Panc1 (cell line): Measurements from ENCODE around the gene RUNX1. TPM values are rescaled to one million over a fixed set of nuclear protein-coding genes. Genes with fewer than 3 reads are reported as not detected.

Experiments used
- ATAC-seq: fragments of 200-7000 bp; cut with Tn5 transposase; 2 replicates; pipeline ENCODE4 v1.9.1; 2020; ENCODE audit warnings: mild to moderate bottlenecking, moderate library complexity
- BruUV-seq: library from RNA; stranded (reverse); fragments of 400-500 nt; replicated peaks from 2 replicates; lab custom pipeline; 2021; lab: Mats Ljungman, UMichigan
- CTCF ChIA-PET: fragments of 300-600 bp; sonication (Branson Sonifier 250); formaldehyde crosslinking; loops from one replicate; lab custom pipeline; 2022; ENCODE audit warnings: antibody characterized with exemption; lab: Charles Lee
- POLR2A ChIA-PET: fragments of 300-600 bp; sonication (Branson Sonifier 250); formaldehyde crosslinking; loops from one replicate; lab custom pipeline; 2022; ENCODE audit warnings: antibody characterized with exemption; lab: Charles Lee
- DNase-seq: peaks from one replicate; pipeline ENCODE4 v3.0.0-alpha.2; 2010; ENCODE audit warnings: low read depth, low spot score
- H3K27ac ChIP-seq: 2 replicates; pipeline ENCODE4 v1.5.1; 2011; ENCODE audit warnings: mild to moderate bottlenecking, low read length, inconsistent platforms
- H3K27me3 ChIP-seq: fragments of 200-500 bp; sonication (Bioruptor generic); 2 replicates; pipeline ENCODE4 v1.6.0; 2014; ENCODE audit warnings: low read length, inconsistent platforms; ENCODE audit not compliant: control insufficient read depth, insufficient read depth
- H3K36me3 ChIP-seq: fragments of 200-500 bp; sonication (Bioruptor generic); 2 replicates; pipeline ENCODE4 v1.5.1; 2014; ENCODE audit warnings: inconsistent platforms, mild to moderate bottlenecking, low read length, moderate library complexity; ENCODE audit not compliant: control insufficient read depth, insufficient read depth
- H3K4me1 ChIP-seq: 2 replicates; pipeline ENCODE4 v1.5.1; 2011; ENCODE audit warnings: inconsistent platforms, mild to moderate bottlenecking, low read length, moderate library complexity; ENCODE audit not compliant: control insufficient read depth, insufficient read depth
- H3K4me3 ChIP-seq, 2 experiments: 2 replicates each; pipeline ENCODE4 v1.5.1; 2011 to 2012; ENCODE audit warnings: low read depth in 2 of 2, low read length in 2 of 2, mild to moderate bottlenecking in 2 of 2, inconsistent platforms in 1 of 2, moderate library complexity in 1 of 2
- H3K9me3 ChIP-seq: fragments of 200-500 bp; sonication (Bioruptor generic); 2 replicates; pipeline ENCODE4 v1.5.1; 2014; ENCODE audit warnings: low read depth, mild to moderate bottlenecking, inconsistent platforms, low read length, moderate library complexity; ENCODE audit not compliant: control insufficient read depth, insufficient read depth
- CTCF ChIP-seq: fragments of 450-650 bp; IDR thresholded peaks from 2 replicates; pipeline ENCODE4 v1.5.1; 2017; ENCODE audit warnings: mild to moderate bottlenecking
- POLR2AphosphoS5 ChIP-seq: IDR thresholded peaks from 2 replicates; pipeline ENCODE4 v1.6.1; 2012; ENCODE audit warnings: mild to moderate bottlenecking, low read depth, low read length, moderate library complexity
- REST ChIP-seq, 2 experiments: IDR thresholded peaks; 2 replicates each; pipeline ENCODE4 v1.6.1; 2011 to 2012; ENCODE audit warnings: low read depth in 2 of 2, control low read depth in 1 of 2, low read length in 1 of 2, mild to moderate bottlenecking in 1 of 2, moderate library complexity in 1 of 2; ENCODE audit not compliant: insufficient read depth in 1 of 2
- SIN3A ChIP-seq: IDR thresholded peaks from 2 replicates; pipeline ENCODE4 v1.6.1; 2012; ENCODE audit warnings: low read depth, mild to moderate bottlenecking, low read length, moderate library complexity, borderline replicate concordance; ENCODE audit not compliant: insufficient read depth
- TCF7L2 ChIP-seq: IDR thresholded peaks from 2 replicates; pipeline ENCODE4 v1.6.1; 2011; ENCODE audit warnings: mild to moderate bottlenecking, low read depth, low read length, inconsistent platforms
- in situ Hi-C: cut with HindIII; loops from 2 replicates; pipeline ENCODE4 v1.10.0; 2016; ENCODE audit warnings: low sequenced_read_pairs, low pct_unique_long_range_greater_than_20kb
- intact Hi-C: fragments of 100-400 bp; cut with micrococcal nuclease; formaldehyde crosslinking; loops from one replicate; pipeline ENCODE4 v1.10.0; 2022; ENCODE audit not compliant: unreplicated experiment
- total RNA-seq: library from RNA; stranded (reverse); gene quantifications from one replicate; pipeline ENCODE4 v1.2.1, GENCODE V29; 2021; ENCODE audit not compliant: unreplicated experiment

RUNX1 gene
- total RNA-seq, 1 experiment from 2014 or later, result 22.4 TPM

- H3K9me3 ChIP-seq, result no peaks in the 10 kb centered on the region
- ChIA-PET CTCF (no interaction called here), POLR2A (no interaction called here)
- in situ Hi-C loops (no loop called here), intact Hi-C loops (no loop called here)
- DNase-seq (no peak), ATAC-seq (no peak)
- TF ChIP-seq TCF7L2 (no peak), REST (IDR thresholded peaks at IDR 0.05; ENCODE audit: insufficient read depth in 1 of 2, low read depth in 2 of 2, low read length in 1 of 2) (no peak), SIN3A (no peak), POLR2AphosphoS5 (no peak), CTCF (no peak)
- H3K27me3 ChIP-seq, result no peaks in the 10 kb centered on the region
- no peak overlapping the region for H3K4me3 ChIP-seq
- H3K4me1 ChIP-seq, result no peaks in the 10 kb centered on the region; the same call in 1 of the 2 replicates
- no peak overlapping the region for H3K27ac ChIP-seq
- no peaks in the 10 kb centered on the region; the same call in 1 of the 2 replicates for H3K36me3 ChIP-seq
- no TSS peak for BruUV-seq
Observed at GRCh38 chr21:34870246-34870645, 178.9 kb downstream of the RUNX1 start.

- Histone ChIP-seq H3K4me3 (no peak overlapping the region), H3K36me3 (no peaks in the 10 kb centered on the region; the same call in 1 of the 2 replicates), H3K27ac (no peak overlapping the region), H3K9me3 (no peaks in the 10 kb centered on the region), H3K4me1 (no peaks in the 10 kb centered on the region; the same call in 1 of the 2 replicates), H3K27me3 (no peaks in the 10 kb centered on the region)
- ChIA-PET CTCF (no interaction called here), POLR2A (no interaction called here)
- ATAC-seq, result no peak
- BruUV-seq, result no TSS peak
- DNase-seq, result no peak
- intact Hi-C loops, result no loop called here
- TF ChIP-seq SIN3A (no peak), POLR2AphosphoS5 (no peak), TCF7L2 (no peak), REST (IDR thresholded peaks at IDR 0.05; ENCODE audit: insufficient read depth in 1 of 2, low read depth in 2 of 2, low read length in 1 of 2) (no peak), CTCF (no peak)
- in situ Hi-C loops, result no loop called here
Observed at GRCh38 chr21:34869545-34869944, 179.6 kb downstream of the RUNX1 start.
